GM23338 (cell line): ENCODE results near the gene NHEJ1. TPM values are rescaled to one million over a fixed set of nuclear protein-coding genes. Genes with fewer than 3 reads are reported as not detected.

Experiments
- ATAC-seq: fragments of 200-7000 bp; cut with Tn5 transposase; 3 replicates; pipeline ENCODE4 v1.9.1; 2020
- DNase-seq: peaks from one replicate; pipeline ENCODE4 v3.0.0-alpha.2; 2015; ENCODE audit warnings: low spot score
- H2AFZ ChIP-seq: fragments of 200-600 bp; sonication (generic); 2 replicates; pipeline ENCODE4 v1.8.0; 2016; ENCODE audit warnings: antibody characterized with exemption, mild to moderate bottlenecking, moderate library complexity
- H3F3A ChIP-seq: fragments of 200-600 bp; sonication (generic); replicated peaks from 2 replicates; pipeline ENCODE4 v1.8.0; 2017; ENCODE audit warnings: antibody characterized with exemption, mixed run types, low read depth
- H3K27ac ChIP-seq: fragments of 200-600 bp; sonication (generic); 2 replicates; pipeline ENCODE4 v1.6.1; 2016; ENCODE audit warnings: low read depth
- H3K27me3 ChIP-seq: fragments of 200-600 bp; sonication (generic); 2 replicates; pipeline ENCODE4 v1.8.0; 2016; ENCODE audit warnings: mild to moderate bottlenecking, mixed run types, moderate library complexity; ENCODE audit not compliant: insufficient read depth
- H3K36me3 ChIP-seq: fragments of 200-600 bp; sonication (generic); 2 replicates; pipeline ENCODE4 v1.8.0; 2016; ENCODE audit warnings: mild to moderate bottlenecking; ENCODE audit not compliant: insufficient read depth
- H3K4me1 ChIP-seq: fragments of 200-600 bp; sonication (generic); 2 replicates; pipeline ENCODE4 v1.8.0; 2016; ENCODE audit warnings: mild to moderate bottlenecking, moderate library complexity; ENCODE audit not compliant: insufficient read depth
- H3K4me2 ChIP-seq: fragments of 200-600 bp; sonication (generic); 2 replicates; pipeline ENCODE4 v1.7.1; 2017; ENCODE audit warnings: mixed run types
- H3K4me3 ChIP-seq: fragments of 200-600 bp; sonication (generic); 2 replicates; pipeline ENCODE4 v1.6.1; 2016; ENCODE audit warnings: mixed run types
- H3K79me2 ChIP-seq: fragments of 200-600 bp; sonication (generic); replicated peaks from 2 replicates; pipeline ENCODE4 v1.8.0; 2017; ENCODE audit warnings: mild to moderate bottlenecking; ENCODE audit not compliant: insufficient read depth
- H3K9me2 ChIP-seq: fragments of 200-600 bp; sonication (generic); 2 replicates; pipeline ENCODE4 v1.8.0; 2017; ENCODE audit not compliant: insufficient read depth
- H4K20me1 ChIP-seq: fragments of 200-600 bp; sonication (generic); replicated peaks from 2 replicates; pipeline ENCODE4 v1.8.0; 2017; ENCODE audit warnings: mild to moderate bottlenecking; ENCODE audit not compliant: insufficient read depth
- H3K27ac Mint-ChIP-seq: 2 replicates; pipeline ENCODE4 v1.8.0; 2020; ENCODE audit warnings: inconsistent platforms, mild to moderate bottlenecking, moderate library complexity, mixed read lengths
- H3K27me3 Mint-ChIP-seq: 3 replicates; pipeline ENCODE4 v1.8.0; 2022; ENCODE audit warnings: low read depth, mild to moderate bottlenecking, moderate library complexity, mixed read lengths, inconsistent platforms; ENCODE audit not compliant: insufficient read depth, poor library complexity
- H3K36me3 Mint-ChIP-seq: 3 replicates; pipeline ENCODE4 v1.8.0; 2021; ENCODE audit warnings: low read depth, mild to moderate bottlenecking, inconsistent platforms, moderate library complexity, mixed read lengths
- H3K4me1 Mint-ChIP-seq: 3 replicates; pipeline ENCODE4 v1.8.0; 2020; ENCODE audit warnings: mild to moderate bottlenecking, inconsistent platforms, mixed read lengths
- H3K4me3 Mint-ChIP-seq: 3 replicates; pipeline ENCODE4 v1.8.0; 2021; ENCODE audit warnings: moderate library complexity, mild to moderate bottlenecking, inconsistent platforms, mixed read lengths
- H3K9me3 Mint-ChIP-seq: 3 replicates; pipeline ENCODE4 v1.8.0; 2020; ENCODE audit warnings: moderate library complexity, mild to moderate bottlenecking, inconsistent platforms, mixed read lengths
- CREB1 ChIP-seq: fragments of 250-450 bp; sonication (Bioruptor Pico); IDR thresholded peaks from 2 replicates; pipeline ENCODE4 v1.5.0; 2020; ENCODE audit warnings: low read depth, mild to moderate bottlenecking, moderate library complexity
- CTCF ChIP-seq, 2 experiments: fragments of 200-600 bp in 1 of 2; sonication (generic) in 1 of 2; conservative IDR thresholded peaks; 2 replicates each; pipeline versions ENCODE4 v1.5.1 to v1.6.1; 2016 to 2017; ENCODE audit warnings: antibody characterized with exemption in 2 of 2, low read depth in 2 of 2, mild to moderate bottlenecking in 2 of 2, moderate library complexity in 1 of 2
- ETS1 ChIP-seq: IDR thresholded peaks from 2 replicates; pipeline ENCODE4 v1.6.1; 2016; ENCODE audit warnings: antibody characterized with exemption
- EZH2 ChIP-seq: fragments of 200-600 bp; sonication (generic); IDR thresholded peaks from one replicate; pipeline ENCODE4 v1.8.0; 2017; ENCODE audit warnings: antibody characterized with exemption, mild to moderate bottlenecking, low read depth; ENCODE audit not compliant: unreplicated experiment
- EZH2phosphoT487 ChIP-seq: fragments of 200-600 bp; sonication (generic); IDR thresholded peaks from one replicate; pipeline ENCODE4 v1.8.1; 2018; ENCODE audit warnings: antibody characterized with exemption; ENCODE audit not compliant: unreplicated experiment
- JUNB ChIP-seq: IDR thresholded peaks from one replicate; pipeline ENCODE4 v1.6.1; 2016; ENCODE audit warnings: antibody characterized with exemption; ENCODE audit not compliant: unreplicated experiment
- NANOG ChIP-seq: IDR thresholded peaks from 2 replicates; pipeline ENCODE4 v1.6.1; 2016; ENCODE audit warnings: antibody characterized with exemption, borderline replicate concordance
- POLR2AphosphoS5 ChIP-seq: IDR thresholded peaks from 2 replicates; pipeline ENCODE4 v1.6.1; 2016; ENCODE audit warnings: antibody characterized with exemption, low read depth
- STAT1 ChIP-seq: IDR thresholded peaks from one replicate; pipeline ENCODE4 v1.6.1; 2016; ENCODE audit warnings: antibody characterized with exemption; ENCODE audit not compliant: unreplicated experiment
- ZNF114 ChIP-seq: fragments of 250-450 bp; sonication (Bioruptor Pico); IDR thresholded peaks from 2 replicates; pipeline ENCODE4 v1.5.0; 2020; ENCODE audit warnings: mild to moderate bottlenecking, moderate library complexity
- ZNF331 ChIP-seq: fragments of 250-450 bp; sonication (Bioruptor Pico); IDR thresholded peaks from 2 replicates; pipeline ENCODE4 v1.5.0; 2020; ENCODE audit warnings: low read depth, mild to moderate bottlenecking, moderate library complexity
- ZNF462 ChIP-seq: fragments of 250-450 bp; sonication (Bioruptor Pico); IDR thresholded peaks from 2 replicates; pipeline ENCODE4 v1.5.0; 2020; ENCODE audit warnings: mild to moderate bottlenecking, moderate library complexity
- polyA plus RNA-seq: library from polyadenylated mRNA; unstranded; fragments of >200 nt; fragmentation: Nextera tagmentation; extraction: Ambion mirVana; gene quantifications from 2 replicates; pipeline ENCODE4 v1.2.1, GENCODE V29; 2016
- total RNA-seq: library from RNA; depleted of rRNA; stranded (reverse); fragments of >200 nt; shearing (Covaris generic); gene quantifications from 2 replicates; pipeline ENCODE4 v1.2.3, GENCODE V29; 2014

NHEJ1 gene
- total and polyA plus RNA-seq, 2 experiments from 2014 or later, result 19.6 to 30.6 TPM

GRCh38 chr2:219038600-219038999, 122.0 kb downstream of the NHEJ1 start (continued):
- TF ChIP-seq JUNB (no peak), ZNF114 (no peak), EZH2 (no peak), ETS1 (no peak), CREB1 (CRISPR knock-in tag) (no peak), NANOG (no peak), EZH2phosphoT487 (no peak), ZNF331 (CRISPR knock-in tag) (no peak), POLR2AphosphoS5 (no peak)

- Mint-ChIP-seq H3K36me3 (no peaks in the 10 kb centered on the region), H3K27me3 (peaks cover 4% of the 10 kb centered on the region), H3K4me1 (peaks cover 6% of the 10 kb centered on the region; the same call in 1 of the 3 replicates), H3K4me3 (no peak overlapping the region), H3K27ac (no peak overlapping the region), H3K9me3 (no peaks in the 10 kb centered on the region; the same call in 2 of the 3 replicates)
- DNase-seq, result no peak
- no peaks in the 10 kb centered on the region; the same call in 1 of the 2 replicates for H3K4me1 ChIP-seq
- TF ChIP-seq ZNF462 (CRISPR knock-in tag), result no peak
- TF ChIP-seq JUNB, result no peak
- no peak for TF ChIP-seq EZH2phosphoT487
- no peak for TF ChIP-seq NANOG
- TF ChIP-seq ZNF331 (CRISPR knock-in tag), result no peak
- no peak for TF ChIP-seq EZH2
- no peak for TF ChIP-seq POLR2AphosphoS5
- no peak for TF ChIP-seq ZNF114
- no peak for TF ChIP-seq CTCF (conservative IDR thresholded peaks at IDR 0.05; ENCODE audit: low read depth in 2 of 2)
- no peak for TF ChIP-seq ETS1
- TF ChIP-seq STAT1, result no peak
- no peak for TF ChIP-seq CREB1 (CRISPR knock-in tag)
- H3K36me3 ChIP-seq, result no peaks in the 10 kb centered on the region
- no peaks in the 10 kb centered on the region for H4K20me1 ChIP-seq
- H3K4me2 ChIP-seq, result no peak overlapping the region
- H3F3A ChIP-seq, result no peaks in the 10 kb centered on the region
- H3K4me3 ChIP-seq, result no peak overlapping the region
- H3K27me3 ChIP-seq, result no peaks in the 10 kb centered on the region
- H2AFZ ChIP-seq, result no peak overlapping the region
- no peak for ATAC-seq
- H3K9me2 ChIP-seq, result no peaks in the 10 kb centered on the region
- H3K27ac ChIP-seq, result no peak overlapping the region
- no peaks in the 10 kb centered on the region for H3K79me2 ChIP-seq
These were observed 122.7 kb downstream of the NHEJ1 start for GRCh38 chr2:219037783-219038499.
